GM12892 (cell line): ENCODE data around the gene LY6G6D.

Experiments
- DNase-seq: peaks from one replicate; pipeline ENCODE4 v3.0.0; 2011; ENCODE audit not compliant: insufficient read length
- FAIRE-seq: peaks from 2 replicates; lab custom pipeline; 2011; peaks lifted over from hg19 to GRCh38; lab: Jason Lieb, UNC
- POLR2A ChIP-seq: IDR thresholded peaks from 2 replicates; pipeline ENCODE4 v1.6.1; 2011; ENCODE audit warnings: low read depth, low read length, control low read depth
- POLR2AphosphoS5 ChIP-seq: IDR thresholded peaks from 2 replicates; pipeline ENCODE4 v1.6.1; 2011; ENCODE audit warnings: low read depth, low read length, control low read depth
- TAF1 ChIP-seq: IDR thresholded peaks from 2 replicates; pipeline ENCODE4 v1.6.1; 2011; ENCODE audit warnings: low read depth, mild to moderate bottlenecking, control low read depth, low read length, borderline replicate concordance

LY6G6D gene

DNA sequence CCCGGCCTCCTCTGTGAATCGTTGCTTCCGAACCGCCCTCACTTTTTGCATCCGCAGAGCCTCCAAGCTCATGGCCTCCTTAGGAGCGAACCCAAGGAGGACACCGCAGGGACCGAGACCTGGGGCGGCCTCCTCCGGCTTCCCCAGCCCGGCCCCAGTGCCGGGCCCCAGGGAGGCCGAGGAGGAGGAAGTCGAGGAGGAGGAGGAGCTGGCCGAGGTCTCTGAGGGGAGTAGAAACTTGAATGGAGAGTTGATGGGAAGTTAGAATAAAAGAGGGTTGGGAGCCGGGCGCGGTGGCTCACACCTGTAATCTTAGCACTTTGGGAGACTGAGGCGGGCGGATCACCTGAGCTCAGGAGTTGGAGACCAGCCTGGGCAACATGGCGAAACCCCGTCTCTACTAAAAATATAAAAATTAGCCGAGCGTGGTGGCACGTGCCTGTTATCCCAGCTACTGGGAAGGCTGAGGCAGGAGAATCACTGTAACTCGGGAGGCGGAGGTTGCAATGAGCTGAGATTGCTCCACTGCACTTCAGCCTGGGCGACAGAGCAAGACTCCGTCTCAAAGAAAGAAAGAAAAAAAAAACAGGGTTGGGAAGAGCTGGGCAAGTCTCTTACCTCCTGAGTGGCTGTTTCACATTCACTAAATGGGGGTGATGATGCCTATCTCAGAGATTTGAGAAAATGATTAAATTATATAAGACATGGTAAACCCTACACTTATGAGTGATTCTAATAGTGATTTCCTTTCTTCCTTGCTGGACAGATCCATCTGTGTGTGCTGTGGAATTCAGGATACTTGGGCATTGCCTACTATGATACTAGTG lies 25.5 kb downstream of the LY6G6D start:
- TF ChIP-seq POLR2AphosphoS5 (no peak), TAF1 (peak; percentile 31; the same call in 1 of the 2 replicates)
- DNase-seq (peak; percentile 47), FAIRE-seq (no peak)

DNA sequence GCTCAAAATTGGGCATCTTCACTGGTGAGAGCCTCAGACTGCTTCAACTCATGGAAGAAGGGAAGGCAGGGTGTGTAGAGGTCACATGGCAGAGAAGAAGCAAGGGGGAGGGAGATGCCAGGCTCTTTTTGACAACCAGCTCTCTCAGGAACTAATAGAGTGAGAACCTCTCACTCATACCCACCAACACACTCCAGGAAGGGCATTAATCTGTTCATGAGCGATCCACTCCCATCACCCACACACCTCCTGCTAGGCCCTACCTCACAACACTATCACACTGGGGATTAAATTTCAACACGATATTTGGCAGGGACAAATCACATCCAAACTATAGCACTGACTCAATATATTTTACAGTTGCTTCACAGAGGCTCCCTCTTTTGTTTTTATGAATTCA lies 26.7 kb downstream of the LY6G6D start:
- FAIRE-seq (no peak), DNase-seq (no peak)
- TF ChIP-seq POLR2A (no peak), TAF1 (no peak), POLR2AphosphoS5 (no peak)

DNA sequence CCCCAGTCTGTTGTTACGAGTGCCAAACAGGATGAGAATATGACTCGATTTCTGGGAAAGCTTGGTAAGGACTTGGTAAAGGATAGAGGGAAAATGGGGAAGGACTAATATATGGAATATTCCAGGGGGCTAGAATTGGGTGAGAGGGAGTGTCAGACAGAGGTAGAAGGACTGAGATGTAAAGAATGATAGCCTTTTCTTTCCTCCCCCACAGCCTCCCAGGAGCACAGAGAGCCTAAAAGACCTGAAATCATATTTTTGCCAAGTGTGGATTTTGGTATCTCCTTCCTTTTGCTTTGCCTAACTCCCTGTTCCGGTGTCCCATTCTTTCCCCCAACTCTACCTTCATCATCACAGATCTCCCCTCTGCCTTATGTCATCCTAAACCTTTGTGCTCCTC lies 27.7 kb downstream of the LY6G6D start:
- FAIRE-seq, result no peak
- DNase-seq, result no peak

DNA sequence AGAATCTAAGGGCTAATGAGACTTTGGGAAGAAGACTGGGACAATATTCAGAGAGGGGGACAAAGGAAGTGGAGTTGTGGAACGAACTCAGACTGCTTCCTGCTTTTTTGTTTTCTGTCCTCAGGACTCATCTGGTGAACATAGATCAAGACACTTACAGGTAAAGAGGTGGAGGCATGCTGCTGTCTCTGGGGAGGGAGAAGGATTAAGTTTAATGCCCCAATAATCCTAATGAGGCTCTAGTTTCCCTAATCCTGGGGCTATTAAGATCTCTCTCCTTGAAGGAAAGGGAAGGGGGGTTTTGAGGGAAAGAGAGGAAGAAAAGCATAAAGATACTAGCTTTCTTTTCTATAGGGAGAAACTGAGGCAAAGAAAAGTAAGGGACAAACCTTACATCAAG lies 29.3 kb downstream of the LY6G6D start:
- FAIRE-seq, result no peak
- DNase-seq, result no peak
- TF ChIP-seq POLR2AphosphoS5 (no peak), TAF1 (no peak), POLR2A (no peak)

More for the DNA sequence above, 27.7 kb downstream of the LY6G6D start:
- TF ChIP-seq TAF1, result no peak
- TF ChIP-seq POLR2A, result no peak
- no peak for TF ChIP-seq POLR2AphosphoS5

DNA sequence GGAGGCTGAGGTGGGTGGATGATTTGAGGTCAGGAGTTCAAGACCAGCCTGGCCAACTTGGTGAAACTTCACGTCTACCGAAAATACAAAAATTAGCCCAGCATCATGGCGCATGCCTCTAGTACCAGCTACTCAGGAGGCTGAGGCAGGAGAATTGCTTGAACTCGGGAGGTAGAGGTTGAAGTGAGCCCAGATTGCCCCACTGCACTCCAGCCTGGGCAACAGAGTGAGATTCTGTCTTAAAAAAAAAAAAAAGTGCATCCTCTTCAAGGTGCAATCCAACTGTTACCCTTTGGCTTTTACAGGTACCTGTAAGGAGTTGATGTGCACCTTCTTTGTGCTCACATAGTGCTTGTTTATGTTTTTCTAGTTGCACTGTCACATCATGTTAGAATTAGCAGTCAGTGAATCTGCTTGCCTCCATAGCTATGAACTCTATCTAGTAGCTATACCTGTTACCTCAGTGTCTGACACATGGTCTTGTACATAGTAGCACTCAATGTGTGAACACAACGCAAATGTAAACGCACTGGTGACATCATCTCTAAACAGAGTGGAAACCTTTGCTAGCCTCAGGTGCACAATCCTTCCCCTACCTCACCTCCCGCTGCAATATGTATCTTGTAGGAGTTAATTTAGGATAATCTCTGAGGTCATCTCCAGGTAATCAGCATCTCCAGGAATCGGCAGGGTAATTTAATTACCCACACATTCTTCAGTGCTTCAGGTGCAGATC lies 34.3 kb downstream of the LY6G6D start:
- no peak for FAIRE-seq
- no peak for DNase-seq
- TF ChIP-seq POLR2A (no peak), POLR2AphosphoS5 (no peak), TAF1 (no peak)

DNA sequence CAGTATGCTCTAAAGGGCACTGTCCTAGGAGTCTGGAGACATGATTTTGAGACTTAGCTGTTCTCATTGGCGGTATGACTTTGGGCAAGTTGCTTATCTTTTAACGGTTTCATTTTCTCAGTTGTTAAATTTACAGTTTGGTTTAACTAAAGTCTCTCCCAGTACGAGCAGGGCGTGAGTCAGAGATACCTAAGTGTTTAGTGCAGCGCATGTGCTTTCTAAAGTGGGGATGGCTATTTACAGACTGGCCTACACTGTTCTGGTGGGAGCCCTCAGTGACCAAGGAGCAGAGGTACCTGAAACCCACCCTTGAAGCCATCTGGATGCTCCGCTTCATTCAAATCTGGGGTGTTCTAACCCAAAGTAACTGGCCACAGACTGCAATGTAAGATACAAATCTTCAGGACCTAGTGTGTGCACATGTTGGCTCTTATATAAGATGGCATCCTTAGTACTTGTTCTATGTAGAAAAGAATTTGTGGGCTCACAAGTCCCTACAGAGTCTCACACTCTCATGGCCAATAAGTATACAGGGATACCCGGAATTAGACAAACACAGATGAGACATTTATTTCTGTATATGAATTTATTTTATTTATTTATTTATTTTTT lies 35.4 kb downstream of the LY6G6D start:
- FAIRE-seq (no peak), DNase-seq (no peak)
- TF ChIP-seq POLR2A (no peak), TAF1 (no peak), POLR2AphosphoS5 (no peak)

DNA sequence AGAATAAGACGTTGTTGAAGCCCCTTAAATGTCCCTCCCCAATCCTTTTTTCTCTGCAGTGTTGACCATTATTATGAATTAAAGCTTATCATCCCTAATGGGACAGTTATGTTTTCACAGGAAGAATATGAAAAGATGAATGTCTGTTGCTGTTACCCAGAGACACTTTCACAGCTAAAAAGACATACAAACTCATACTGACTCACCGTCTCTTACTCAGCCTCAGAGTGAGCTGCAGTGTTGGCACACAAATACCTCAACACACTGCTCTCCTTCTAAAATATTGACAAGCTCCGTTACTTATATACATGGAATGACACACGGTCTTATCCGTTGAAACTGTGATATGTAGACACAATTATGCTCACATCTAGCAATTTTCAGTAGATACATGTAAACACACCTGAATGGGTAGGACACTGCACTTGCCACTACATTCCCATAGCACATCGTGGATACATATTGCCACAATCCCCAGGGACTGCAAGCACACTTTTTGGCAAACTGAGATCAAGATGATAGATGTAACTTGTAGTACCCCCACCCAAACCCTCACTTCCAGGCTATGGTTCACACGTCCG lies 37.7 kb downstream of the LY6G6D start:
- no peak for FAIRE-seq
- TF ChIP-seq POLR2AphosphoS5 (no peak), POLR2A (no peak), TAF1 (no peak)
- no peak for DNase-seq

DNA sequence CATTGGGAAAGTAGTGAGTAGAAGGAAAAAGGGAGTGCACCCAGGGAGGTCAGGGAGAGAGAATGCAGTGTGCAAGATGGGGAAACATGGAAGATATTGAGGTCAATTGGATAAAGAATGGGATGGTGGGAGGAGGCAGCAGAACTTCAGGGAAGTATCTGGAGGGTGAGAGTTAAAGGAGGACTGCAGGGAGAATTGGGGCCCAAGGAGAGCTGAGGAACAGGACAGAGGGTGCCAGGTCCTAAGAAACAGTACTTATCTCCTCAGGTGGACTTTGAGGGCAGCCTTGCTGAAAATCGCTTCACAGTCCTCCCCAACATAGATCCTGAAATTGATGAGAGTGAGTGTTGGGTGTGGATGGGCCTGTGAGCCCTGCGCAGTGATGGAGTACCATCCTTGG lies 43.1 kb downstream of the LY6G6D start:
- FAIRE-seq, result no peak
- no peak for DNase-seq
- TF ChIP-seq POLR2A (no peak), TAF1 (no peak), POLR2AphosphoS5 (no peak)

DNA sequence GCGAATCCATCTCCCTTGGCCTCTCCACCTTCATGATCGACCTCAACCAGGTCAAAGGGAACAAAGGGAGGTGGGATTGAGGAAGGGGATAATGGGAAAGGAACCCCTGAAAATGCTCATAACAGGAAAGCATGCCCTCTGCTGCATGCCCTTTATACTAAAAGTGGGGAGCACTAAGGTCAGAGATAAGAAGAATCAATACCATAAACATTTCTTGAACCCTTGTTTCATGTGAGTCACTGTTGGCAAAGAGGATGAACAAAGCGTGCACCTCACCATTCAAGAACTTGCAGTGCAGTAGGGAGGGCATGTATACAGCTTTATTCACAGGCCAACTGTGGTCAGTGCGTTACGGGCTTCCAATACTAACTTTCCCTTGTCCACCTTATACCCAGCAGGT lies 45.6 kb downstream of the LY6G6D start:
- TF ChIP-seq POLR2A (no peak), TAF1 (no peak), POLR2AphosphoS5 (no peak)
- FAIRE-seq, result no peak
- no peak for DNase-seq

DNA sequence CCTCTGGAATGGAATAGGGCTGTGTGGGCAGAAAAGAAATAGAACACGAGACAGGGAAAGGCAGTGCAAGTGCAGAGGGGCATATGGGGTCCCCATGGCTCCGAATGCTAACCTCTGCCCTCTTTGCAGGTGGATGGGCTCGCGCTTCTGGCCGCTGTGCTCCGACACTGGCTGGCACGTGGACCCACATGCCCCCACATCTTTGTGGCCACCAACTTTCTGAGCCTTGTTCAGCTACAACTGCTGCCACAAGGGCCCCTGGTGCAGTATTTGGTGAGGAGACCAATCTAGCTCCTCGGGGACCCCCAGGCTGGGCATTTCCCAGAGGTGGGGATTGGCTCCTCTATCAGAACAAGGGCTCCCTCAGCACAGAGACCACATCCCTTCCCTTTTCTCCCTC lies 46.2 kb downstream of the LY6G6D start:
- FAIRE-seq, result no peak
- no peak for TF ChIP-seq TAF1
- TF ChIP-seq POLR2AphosphoS5, result no peak
- no peak for TF ChIP-seq POLR2A
- no peak for DNase-seq

DNA sequence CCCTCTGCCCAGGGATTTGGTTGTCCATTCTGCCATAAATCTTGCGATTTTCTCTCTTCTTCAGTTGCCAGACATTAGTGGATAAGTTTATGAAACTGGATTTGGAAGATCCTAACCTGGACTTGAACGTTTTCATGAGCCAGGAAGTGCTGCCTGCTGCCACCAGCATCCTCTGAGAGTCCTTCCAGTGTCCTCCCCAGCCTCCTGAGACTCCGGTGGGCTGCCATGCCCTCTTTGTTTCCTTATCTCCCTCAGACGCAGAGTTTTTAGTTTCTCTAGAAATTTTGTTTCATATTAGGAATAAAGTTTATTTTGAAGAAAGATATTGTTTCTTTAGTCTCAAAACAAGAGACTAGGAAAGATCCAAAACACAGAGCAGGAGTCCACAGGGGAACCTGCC lies 47.2 kb downstream of the LY6G6D start, which contains the start of gene SAPCD1:
SAPCD1 (plus strand) TSS at position 301 of the 400 bp plus-strand sequence. CDS start 399 bp downstream, outside the sequence.
- TF ChIP-seq TAF1, result no peak
- DNase-seq (no peak), FAIRE-seq (no peak)
